EL (cell line): ENCODE results near the gene MBLAC2.

ENCODE experiments used
- DNase-seq: peaks from one replicate; pipeline ENCODE4 v3.0.0-alpha.2; 2016

Gene MBLAC2

DNA sequence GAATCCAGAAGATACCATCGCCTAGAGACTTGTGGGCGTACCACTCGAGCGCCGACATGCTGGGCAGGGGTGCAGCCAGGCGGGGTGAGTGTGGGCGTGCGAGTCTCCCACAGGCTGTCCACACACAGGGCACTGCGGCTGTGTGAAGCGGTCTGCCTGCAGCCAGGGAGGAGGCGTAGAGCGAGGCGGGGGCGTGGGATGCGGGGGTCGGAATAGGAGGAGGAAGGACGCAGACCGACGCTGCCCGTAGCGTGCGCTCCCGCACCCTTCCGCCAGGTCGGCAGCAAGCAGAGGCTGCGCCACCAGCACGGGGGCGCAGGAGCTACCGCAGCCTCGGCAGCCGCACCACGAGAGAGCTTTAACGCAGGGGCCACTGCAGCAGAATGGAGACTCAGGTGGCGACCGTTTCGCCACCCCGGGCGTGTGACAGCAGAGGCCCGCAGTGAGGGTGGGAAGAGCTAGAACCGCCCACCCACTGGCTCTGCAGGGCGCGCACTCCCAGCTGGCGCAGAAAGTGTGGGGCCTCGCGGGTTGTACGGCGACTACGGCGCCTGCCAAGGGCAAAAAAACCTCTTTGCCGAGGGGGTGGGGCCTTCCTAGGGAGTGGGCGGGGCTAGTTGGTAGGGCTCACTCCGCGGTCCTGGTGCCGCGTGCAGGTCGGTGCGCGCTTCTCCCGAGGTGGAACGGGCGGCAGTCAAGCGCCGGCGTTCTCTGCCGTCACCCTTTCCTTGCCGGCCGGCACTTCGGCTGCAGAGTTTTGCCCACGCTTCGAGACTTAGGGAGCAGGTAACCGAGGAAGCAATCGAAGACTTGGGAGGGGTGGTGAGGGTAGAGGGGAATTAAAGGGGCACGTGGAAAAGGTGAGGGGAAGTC lies at the start of gene MBLAC2, which contains the start of gene POLR3G:
Gene MBLAC2 (minus strand): TSS at position 537 of the 873 bp plus-strand sequence. CDS start 479 bp downstream, at position 58.
Gene POLR3G (plus strand): TSS at position 630 of the 873 bp plus-strand sequence. CDS start 10,704 bp downstream, outside the sequence.
- DNase-seq = peak; percentile 92

DNA sequence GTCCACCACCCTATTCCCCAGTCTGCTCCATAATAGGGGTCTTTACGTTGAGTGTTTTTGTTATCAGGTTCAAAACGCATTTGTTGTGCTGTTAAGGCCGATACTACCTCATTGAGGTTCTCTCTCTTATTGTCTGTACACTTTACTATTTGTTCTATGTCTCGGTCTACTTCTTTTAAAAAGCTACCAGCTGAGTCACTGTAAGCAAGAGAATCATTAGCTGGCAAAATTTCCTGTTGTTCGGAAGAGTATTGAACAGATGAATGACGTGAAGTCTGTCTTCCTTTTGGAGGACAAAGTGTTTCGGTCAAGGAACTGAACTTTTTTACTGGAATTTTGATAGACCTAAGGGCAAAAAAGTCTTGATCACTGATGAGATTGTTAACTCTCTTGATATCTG lies 44.5 kb upstream of the MBLAC2 start:
- DNase-seq = no peak

- peak; percentile 61 for DNase-seq
These were observed 44.1 kb upstream of the MBLAC2 start for GRCh38 chr5:90518661-90519060.

GRCh38 chr5:90514520-90514919 lies 39.9 kb upstream of the MBLAC2 start:
- DNase-seq = no peak

DNA sequence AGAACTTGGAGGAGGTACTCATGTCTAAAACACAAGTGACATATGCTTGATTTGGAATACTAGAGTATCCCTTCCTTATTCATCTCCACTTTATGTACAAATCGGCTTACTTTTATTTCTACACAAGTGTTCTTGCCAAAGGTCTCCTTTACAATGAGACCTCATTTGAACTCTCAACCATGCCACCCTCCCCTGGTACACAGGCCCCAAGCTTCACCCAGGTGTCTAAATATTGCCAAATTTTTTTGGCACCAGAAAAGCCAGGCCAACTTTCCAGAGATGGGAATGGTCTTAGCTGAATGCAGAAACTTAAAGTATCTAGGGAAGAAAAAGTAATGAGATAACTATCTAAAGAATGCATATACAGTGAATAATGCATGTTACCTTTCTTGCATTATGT lies 35.9 kb upstream of the MBLAC2 start:
- no peak for DNase-seq

DNA sequence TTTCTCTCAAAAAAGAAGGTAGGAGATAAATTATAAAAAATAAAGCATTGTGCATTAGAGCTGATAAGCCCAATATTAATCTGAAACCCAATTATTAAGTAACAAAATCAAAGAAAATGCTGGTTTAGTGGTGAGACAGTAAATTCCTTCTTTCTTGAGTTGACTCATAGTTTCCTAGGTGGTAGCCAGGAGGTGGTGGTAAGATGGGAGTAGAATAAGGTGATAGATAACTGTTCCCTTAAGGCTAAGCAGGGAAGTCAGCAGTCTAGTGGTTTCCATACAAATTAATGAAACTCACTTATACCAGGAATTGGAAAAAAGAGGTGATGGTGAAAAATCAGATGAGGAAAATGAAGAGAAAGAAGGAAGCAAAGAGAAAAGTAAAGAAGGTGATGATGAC lies 31.6 kb upstream of the MBLAC2 start:
- no peak for DNase-seq

GRCh38 chr5:90504743-90505142 lies 30.2 kb upstream of the MBLAC2 start:
- DNase-seq = no peak

- peak; percentile 17 for DNase-seq
These were observed 29.0 kb upstream of the MBLAC2 start for GRCh38 chr5:90503596-90503995.

GRCh38 chr5:90495146-90495545 lies 20.6 kb upstream of the MBLAC2 start:
- DNase-seq = no peak

- DNase-seq = no peak
These were observed 19.5 kb upstream of the MBLAC2 start for GRCh38 chr5:90494043-90494442.

DNA sequence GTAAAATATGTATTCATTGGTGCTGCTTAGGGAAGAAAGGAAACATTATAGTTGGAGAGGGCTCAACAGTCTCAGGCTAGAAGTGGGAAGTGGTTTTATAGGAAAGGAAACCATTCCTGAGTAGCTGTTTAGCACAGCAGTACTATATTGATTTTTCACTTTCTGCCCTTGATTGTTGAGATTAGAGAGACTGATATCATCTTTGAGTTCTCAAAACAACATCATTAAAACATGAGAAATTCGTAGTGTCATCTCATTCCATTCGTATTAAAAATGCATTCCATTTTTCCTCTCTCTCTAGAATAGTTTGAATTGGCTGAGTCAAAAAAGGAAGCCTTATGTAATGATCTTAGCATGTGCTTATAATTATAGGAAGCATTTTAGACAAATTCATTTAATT lies 14.2 kb upstream of the MBLAC2 start:
- DNase-seq = peak; percentile 85

DNA sequence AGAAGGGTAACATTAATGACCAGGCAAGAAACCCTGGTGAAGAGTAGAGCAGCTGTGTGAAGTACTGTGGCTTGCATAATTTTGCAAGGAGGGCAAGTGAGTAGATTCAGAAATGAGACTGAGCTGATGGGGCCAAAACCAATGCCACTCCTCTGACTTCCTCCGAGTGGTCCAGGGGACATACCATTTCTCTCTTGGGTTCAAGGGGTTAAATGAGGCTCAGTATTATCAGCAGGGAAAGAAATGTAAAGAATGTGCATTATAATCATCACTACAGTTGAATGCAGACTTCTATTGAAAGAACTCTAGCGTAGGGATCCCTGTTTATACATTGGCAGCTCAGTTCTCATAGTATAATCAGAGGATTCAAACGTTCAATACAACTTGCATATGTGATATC lies 10.0 kb upstream of the MBLAC2 start:
- peak; percentile 69 for DNase-seq

DNA sequence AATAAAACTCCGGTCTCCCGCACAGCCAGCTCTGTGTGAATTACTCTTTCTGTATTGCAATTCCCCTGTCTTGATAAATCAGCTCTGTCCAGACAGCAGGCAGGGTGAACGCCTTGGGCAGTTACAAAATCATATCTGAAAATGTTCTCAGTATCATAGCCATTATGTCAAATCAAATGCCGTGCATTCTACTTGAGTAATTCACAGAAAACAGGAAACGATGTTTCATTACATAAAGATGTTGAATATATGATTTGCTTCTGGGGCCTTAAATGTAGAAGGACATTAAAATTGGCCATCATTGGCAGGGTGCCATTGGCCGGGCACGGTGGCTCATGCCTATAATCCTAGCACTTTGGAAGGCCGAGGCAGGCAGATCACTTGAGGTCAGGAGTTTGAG lies 8.6 kb upstream of the MBLAC2 start:
- DNase-seq = peak; percentile 60

DNA sequence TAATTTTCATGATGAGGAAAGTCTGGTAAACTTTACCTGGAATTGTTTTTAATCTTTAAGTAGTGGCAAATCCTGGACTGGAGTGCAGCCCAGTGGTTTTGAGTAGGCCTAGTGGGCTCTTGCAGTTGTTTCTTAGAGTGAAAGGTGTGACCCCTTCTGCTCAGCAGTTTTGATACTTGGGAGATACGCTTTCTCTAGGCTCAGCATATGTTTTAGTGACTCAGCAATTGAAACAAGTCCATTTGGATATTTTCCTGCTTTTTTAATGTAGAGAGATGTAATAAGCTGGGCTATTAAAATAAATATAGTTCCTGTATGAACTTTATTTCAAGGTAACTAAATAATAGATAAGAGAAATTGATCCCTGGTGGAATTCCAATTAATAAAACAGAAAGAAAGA lies 6.1 kb upstream of the MBLAC2 start:
- DNase-seq = no peak

- peak; percentile 50 for DNase-seq
These were observed 5.2 kb upstream of the MBLAC2 start for GRCh38 chr5:90479611-90480385.

DNA sequence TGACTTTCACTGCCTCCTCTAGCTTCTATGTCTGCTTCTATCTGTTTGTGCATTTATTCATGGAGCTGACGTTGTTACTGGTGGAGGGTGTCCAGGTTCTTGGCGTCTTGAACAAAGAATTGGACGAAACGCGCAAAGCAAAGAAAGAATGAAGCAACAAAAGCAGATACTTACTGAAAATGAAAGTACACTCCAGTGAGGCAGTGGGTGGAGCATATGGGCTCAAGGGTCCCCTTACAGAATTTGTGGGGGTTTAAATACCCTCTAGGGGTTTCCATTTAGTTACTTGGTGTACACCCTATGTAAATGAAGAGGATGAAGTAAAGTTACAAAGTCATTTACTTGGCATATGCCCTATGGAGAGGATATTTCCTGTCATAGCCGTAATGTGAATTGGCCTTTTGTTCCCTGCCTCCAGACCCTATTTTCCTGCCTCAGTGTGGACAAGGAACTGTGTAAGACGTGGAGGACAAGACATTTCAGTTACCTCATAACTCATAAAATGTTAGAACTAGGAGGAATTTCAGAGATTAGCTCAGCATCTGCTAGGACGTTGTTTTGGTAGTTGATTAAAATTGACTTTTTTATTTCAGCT lies 3.1 kb upstream of the MBLAC2 start:
- DNase-seq = no peak

- peak; percentile 32 for DNase-seq
These were observed 2.5 kb upstream of the MBLAC2 start for GRCh38 chr5:90477073-90477472.

- DNase-seq = no peak
These were observed 1.8 kb upstream of the MBLAC2 start for GRCh38 chr5:90476391-90476790.

GRCh38 chr5:90475436-90475980 lies 937 bp upstream of the MBLAC2 start:
- DNase-seq = no peak

DNA sequence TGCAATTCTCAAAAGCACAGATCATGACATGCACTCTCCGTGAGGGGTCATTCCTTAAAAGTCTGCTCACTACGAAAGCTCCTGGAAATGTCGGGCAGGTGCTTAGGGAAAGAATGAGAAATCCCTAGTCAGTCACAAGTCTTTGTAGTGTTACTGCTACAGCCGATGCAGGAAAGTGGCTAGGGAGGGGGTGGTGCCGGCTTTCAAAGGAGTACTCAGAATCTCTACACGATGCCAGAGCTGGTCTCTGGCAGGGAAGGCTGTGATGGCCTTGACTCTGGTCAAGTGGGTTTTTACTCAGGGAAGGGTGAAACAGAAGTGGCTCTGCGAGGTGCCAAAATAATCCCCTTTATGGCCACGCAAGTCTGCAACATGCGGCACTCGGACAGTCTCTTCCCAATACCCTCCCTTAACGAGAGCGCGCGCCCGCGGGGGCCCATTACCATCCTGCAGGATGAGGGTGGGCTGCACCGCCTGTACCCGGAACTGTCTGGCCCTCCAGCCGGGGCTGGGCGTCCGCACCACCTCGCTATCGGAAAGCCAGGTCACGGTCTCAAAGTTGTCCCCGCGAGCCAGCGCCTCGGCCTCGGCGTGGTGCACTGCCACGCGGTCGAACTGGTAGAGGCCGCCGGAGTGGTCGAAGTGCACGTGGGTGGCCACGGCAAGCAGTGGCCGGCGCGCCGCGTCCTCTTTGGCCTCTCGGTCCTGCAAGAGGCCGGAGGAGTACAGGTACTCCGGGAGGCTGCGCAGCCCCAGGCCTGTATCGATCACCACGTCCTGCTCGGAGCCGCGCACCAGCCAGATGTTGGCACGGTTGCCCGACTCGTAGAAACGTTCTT lies 956 bp downstream of the MBLAC2 start:
- DNase-seq = peak; percentile 33

DNA sequence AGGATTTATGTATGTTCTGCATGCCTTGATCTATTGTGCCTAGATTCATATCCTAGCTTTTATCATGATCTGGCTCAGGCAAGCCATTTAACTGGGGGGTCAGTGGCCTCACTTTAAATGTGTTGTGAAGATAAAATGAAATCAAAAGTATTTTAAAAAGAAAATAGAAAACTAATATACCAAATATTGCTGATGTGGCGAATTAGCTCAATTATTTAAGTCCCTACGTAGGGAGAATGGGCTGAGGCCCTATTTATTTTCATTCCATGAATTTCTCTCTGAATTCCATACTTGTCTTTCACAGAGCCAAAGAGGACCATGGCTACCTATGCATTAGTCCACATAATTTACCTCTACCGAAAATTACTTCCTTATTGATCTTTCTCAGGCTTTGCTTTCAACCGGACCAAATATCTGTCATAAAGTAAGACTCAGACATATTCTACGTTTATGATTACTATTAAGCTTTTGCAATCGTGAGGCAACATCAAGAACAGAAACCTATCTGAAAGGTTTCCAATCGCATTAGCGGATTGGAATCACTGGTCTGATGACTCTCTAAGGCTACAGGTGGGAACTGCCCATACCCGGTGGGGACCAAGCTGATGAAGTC lies 1.7 kb downstream of the MBLAC2 start:
- no peak for DNase-seq

- no peak for DNase-seq
These were observed 13.3 kb downstream of the MBLAC2 start for GRCh38 chr5:90461288-90461687.
